GDM1 (cell line): ENCODE results near the gene MAP2.

Source experiments
- DNase-seq: peaks from one replicate; lab custom pipeline; 2025; lab: John Stamatoyannopoulos, UW

The MAP2 gene

GRCh38 chr2:209423562-209424198 is at the start of gene MAP2:
Gene MAP2 (plus strand): TSS chr2:209424047. CDS start chr2:209653171, 229,124 bp downstream.
- DNase-seq: no peak

DNA sequence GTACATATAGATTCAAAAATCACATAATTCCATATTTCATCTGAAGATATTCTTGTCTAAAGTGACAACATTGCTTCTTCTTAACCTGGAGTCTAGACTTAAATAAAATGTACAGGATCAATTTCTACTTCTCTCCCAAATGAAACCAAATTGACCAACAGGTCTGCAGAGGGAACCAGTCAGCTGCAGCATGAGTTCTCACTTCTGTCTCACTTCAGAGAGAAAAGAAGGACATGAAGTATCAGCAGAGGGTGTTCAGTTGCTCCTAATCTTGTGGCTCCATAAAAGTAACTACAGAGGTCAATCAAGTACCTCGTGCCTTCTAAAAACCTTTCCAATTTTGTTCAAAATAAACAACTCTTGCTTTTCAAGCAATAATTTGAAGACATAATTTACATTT is 47.2 kb upstream of the MAP2 start:
- no peak for DNase-seq

GRCh38 chr2:209380293-209380692 is 43.6 kb upstream of the MAP2 start:
- no peak for DNase-seq

- DNase-seq: no peak
Observed at GRCh38 chr2:209381091-209381490, 42.8 kb upstream of the MAP2 start.

DNA sequence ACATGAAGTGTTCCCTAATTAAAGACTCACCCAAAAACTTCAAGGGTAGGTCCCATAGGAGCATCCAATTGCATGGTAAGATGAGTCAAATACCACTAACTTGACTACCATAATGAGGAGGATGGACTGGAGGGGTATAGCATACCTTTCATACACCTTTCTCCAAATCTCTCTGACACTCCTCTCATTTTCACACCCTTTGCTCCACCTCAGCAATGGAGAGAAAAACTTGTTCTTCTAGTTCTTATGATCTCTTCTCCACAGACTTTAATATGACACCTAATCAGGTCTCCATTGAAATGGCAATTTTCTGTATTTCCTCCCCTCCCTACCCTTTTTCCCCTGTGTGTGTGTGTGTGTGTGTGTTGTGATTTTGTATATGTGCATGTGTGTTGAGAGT is 41.1 kb upstream of the MAP2 start:
- no peak for DNase-seq

GRCh38 chr2:209383212-209383611 is 40.6 kb upstream of the MAP2 start:
- no peak for DNase-seq

DNA sequence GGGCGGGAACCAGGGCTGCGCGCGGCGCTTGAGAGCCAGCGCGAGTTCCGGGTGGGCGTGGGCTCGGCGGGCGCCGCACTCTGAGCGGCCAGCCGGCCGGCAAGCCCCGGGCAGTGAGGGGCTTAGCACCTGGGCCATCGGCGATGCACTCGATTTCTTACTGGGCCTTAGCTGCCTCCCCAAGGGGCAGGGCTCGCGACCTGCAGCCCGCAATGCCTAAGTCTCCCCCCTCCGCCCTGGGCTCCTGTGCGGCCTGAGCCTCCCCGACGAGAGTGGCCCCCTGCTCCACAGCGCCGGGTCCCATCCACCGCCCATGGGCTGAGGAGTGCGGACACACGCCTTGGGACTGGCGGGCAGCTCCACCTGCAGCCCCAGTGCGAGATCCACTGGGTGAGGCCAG is 36.5 kb upstream of the MAP2 start:
- no peak for DNase-seq

DNA sequence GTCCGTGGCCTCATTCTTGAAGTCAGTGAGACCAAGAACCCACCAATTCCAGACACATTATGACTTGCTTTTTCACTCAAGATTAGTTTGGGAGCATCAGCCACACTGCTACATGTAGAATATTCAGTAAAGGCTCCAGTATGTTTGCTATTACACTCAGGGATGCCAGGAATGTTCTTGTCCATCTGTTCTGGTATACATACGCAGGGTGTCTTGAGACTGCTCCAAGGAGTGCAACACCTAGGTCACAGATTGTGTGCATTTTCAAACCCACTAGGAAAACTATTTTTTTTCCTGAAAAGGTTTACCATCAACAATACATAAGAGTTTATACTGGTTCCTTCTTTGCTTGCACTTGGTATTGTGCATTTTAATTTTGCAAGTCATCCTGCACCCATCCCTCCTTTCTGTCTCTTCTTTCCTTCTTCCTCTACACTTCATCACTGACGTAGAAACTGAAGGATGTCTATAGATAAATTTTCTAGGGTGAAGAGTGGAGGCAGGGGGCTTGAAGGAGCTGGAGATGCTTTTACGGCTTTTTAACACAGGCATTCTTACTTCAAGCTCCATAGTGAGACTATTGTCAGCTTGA is 35.3 kb upstream of the MAP2 start:
- DNase-seq: no peak

- DNase-seq: no peak
Observed at GRCh38 chr2:209389171-209389618, 34.7 kb upstream of the MAP2 start.

- no peak for DNase-seq
Observed at GRCh38 chr2:209390839-209391238, 33.0 kb upstream of the MAP2 start.

- no peak for DNase-seq
Observed at GRCh38 chr2:209391776-209392401, 32.0 kb upstream of the MAP2 start.

GRCh38 chr2:209395229-209395628 is 28.6 kb upstream of the MAP2 start:
- DNase-seq: no peak

DNA sequence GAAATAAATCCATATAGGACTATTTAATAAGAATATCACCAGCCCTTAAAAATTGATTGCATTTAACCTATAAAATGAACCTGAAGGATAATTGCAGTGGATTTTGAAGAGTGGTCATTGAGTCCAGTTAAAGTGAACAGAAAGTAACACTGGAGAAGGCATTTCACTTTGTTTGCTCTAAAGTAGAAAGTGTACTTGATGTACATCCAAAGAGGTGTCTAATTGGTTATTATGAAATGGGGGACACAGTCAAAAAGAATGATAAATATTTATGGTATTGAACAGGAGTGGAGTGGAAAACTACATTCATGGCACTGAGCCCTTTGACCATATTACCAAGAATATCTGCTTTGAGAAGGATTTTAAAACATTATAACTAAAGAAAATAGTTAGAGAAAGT is 28.2 kb upstream of the MAP2 start:
- no peak for DNase-seq

DNA sequence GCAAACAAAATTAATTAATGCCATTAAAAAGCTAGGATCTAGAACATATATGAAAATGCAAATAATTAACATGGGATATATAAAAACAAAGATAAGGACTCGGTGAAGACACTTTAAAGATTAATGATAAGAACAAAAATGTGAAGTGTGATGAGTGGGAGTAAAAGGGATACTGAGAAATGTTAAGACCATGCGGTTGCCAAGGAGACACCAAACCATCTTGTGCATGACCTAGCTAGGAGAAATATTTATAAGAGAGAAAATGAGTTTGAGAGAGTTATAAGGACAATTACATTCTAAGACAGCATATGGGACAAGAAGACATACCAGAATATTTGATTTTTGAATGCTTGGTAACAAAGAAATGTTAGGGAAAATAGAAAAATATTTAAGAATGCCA is 25.4 kb upstream of the MAP2 start:
- no peak for DNase-seq

DNA sequence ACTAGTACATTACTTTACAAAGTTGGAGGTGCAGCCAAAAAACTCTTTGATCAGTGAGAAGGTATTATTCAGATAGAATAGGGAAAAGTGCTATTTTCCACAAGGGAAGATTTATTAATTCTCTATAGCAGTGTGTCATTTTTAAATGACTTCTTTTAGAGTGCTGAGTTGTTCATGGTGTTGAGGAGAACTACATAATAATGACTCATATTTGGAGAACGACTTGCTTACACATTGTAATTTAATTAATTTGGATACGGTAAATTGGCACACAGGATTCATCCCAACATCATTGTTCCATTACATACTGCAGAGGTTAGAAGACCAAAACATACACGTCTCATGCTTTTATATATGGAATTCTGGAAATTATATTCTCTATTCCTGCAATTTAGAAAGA is 22.1 kb upstream of the MAP2 start:
- DNase-seq: no peak

DNA sequence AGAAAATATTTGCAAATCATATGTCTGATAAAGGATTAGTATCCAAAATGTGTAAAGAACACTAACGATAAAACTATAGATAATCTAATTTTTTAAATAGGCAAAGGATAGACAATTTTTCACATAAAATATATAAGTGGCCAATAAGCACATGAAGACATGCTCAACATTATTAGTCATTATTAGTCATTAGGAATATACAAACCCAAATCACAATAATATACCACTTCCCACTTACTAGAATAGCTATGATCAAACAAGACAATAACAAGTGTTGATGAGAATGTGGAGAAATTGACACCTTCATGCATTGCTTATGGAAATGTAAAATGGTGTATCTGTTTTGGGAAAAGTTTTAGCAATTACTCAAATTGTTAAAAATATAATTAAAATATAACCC is 12.6 kb upstream of the MAP2 start:
- DNase-seq: no peak

GRCh38 chr2:209411718-209412117 is 12.1 kb upstream of the MAP2 start:
- DNase-seq: no peak

DNA sequence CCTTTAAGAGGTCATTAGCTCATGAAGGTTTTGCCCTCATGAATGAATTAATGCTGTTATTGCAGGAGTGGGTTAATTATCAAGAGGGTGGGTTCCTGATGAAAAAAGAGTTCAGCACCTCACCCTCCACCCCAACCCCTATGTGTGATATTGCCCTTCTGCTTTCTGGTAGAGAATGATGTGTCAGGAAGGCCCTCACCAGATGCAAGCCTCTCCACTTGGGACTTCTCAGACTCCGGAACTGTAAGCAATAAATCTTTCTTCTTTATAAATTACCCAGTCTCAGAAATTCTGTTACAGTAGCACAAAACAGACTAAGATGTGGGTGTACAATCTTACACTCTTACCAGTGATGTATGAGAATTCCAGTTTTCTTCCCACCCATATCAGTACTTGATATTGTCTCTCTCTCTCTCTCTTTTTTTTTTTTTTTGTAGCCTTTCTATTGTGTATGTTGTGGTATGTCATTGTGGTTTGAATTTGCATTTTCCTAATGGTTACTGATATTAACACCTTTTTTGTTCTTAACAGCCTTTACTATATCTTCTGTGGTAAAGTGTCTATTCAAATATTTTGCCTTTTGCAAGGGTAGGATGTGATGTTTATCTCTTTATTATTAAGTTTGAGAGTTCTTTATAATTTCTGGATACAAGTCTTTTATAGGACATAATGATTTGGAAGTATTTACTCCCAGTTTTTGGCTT is 10.4 kb upstream of the MAP2 start:
- DNase-seq: no peak

GRCh38 chr2:209416913-209417312 is 6.9 kb upstream of the MAP2 start:
- no peak for DNase-seq

DNA sequence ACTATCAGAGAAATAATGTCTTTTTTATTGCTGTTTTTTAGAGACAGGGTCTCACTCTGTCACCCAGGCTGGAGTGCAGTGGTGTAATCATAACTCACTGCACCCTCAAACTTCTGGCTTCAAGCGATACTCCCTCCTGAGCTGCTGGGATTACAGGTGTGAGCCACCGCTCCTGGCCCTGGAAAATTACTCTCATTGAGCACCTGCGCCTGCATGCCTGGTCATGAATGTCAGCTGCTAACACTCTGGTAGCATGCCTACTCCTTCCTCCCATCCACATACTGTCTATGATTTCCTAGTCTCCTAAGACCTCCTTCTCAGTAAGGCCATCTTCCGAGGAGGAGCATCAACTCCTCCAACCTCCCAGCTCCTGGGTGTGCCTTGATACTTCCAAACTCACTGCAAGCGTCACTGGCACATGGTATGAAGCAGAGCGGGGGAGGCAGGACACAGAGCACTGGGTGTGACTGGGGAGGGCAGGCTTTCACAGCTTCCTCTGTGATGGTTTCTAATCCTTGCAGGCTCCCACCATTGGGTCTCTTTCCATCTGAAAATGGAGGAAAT is 1.6 kb upstream of the MAP2 start:
- no peak for DNase-seq

DNA sequence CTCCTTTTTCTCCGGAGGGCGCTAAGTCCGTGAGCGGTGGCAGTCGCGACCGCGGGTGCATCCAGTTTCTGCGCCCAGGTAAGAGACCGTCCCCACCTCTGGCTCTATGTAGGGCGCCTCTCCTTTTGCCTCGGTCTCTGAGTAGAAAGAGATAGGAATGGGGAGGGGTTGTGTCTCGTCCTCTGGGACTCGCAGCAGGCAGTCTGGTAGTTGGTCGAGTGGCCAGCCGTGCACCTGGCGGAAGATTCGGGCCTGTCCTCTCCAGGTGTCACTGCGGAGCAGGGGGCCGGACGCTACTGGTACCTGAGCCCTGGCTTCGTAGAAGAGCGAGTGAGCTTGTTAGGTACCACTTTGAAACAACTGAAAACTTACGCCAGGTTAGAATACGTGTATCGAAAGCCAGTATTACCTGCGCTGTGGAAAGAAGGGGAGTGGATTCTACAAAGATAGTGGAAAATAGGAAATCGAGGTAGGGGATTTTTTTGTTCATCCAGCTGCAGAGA is 403 bp downstream of the MAP2 start:
- no peak for DNase-seq

DNA sequence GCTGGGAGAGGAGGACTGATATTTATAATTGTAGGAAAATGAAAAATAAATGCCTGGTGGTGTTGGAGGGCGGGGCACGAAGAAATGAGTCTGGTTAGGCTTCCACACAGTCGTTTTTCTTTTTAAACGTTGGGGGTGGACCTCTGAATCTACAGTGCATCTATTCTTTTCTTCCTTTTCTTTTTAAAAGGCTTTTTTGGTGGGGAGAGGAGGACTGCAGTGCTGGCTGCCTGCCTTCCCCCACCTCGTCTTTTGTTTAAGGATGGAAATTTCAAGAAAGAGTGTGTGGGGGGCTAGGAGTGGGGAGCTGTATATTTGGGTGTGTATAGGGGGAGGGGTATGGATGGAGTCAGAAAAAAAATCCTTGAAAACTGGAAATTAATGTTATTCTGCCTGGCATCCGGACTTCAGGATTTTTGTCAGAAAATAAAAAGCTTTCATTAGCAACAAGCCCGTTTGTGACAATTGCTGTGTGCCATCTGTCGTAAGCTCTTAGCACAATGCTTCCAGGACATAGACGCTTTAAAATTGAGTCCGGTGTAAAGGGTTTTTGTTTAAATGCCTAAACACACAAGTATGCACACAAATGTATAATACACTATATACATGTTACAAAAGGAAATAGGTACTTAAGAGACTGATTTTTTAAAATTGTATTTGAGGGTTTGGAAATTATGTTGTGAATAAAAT is 1.1 kb downstream of the MAP2 start:
- DNase-seq: no peak
